HG03558 (cell line): Measurements from ENCODE around the gene ARHGAP1.

Experiments
- ATAC-seq: cut with Tn5 transposase; IDR thresholded peaks from one replicate; pipeline ENCODE4 v1.9.1; 2021; ENCODE audit warnings: moderate number of reproducible peaks; ENCODE audit not compliant: unreplicated experiment; ENCODE audit errors: extremely low read depth

ARHGAP1 gene

DNA sequence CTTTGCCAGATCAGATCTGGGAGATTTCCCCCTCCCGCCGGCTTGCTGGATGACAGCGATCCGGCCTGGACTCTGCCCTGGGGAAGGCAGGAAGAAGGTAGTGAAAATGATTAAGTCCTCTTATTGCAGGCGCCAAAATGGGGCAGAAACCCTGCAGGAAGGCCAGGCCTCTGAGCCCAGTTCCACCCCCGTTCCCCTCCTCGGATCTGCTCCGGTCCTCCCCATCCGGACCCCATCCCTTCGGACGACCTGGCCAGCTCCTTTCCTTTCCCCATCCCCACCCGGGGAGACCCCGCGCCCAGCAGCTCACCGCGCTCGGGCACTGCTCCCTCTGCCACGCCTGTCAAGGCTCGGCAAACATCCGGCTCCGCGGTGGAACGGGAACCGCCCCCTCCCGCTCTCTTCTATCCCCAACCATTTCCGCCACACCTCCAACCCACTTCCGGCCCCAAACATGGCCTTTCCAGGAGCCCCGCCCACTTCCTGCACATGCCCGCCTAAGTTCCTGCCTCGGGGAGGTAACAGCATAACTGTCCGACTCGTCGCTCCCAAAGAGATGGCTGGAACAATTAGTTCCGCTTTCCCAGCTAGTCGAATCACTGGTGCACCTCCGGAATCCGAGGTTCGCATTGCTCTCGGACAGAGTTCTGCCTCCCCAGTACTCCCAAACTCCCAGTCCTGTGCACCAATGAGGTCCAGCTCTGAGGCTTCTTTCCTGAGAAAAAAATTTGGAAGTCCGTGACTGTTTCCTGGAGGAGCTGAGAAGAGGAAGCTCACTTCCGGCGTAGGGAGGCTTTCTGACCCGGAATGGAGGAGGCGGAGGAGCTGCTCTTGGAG, at the start of gene ARHGAP1, which contains the start of gene ZNF408:
ARHGAP1 (minus strand) TSS at position 379 of the 837 bp plus-strand sequence. CDS start 4,512 bp downstream, outside the sequence.
ZNF408 (plus strand) TSS at position 791 of the 837 bp plus-strand sequence; CDS start at position 808, 17 bp downstream.
- ATAC-seq = peak; percentile 76

DNA sequence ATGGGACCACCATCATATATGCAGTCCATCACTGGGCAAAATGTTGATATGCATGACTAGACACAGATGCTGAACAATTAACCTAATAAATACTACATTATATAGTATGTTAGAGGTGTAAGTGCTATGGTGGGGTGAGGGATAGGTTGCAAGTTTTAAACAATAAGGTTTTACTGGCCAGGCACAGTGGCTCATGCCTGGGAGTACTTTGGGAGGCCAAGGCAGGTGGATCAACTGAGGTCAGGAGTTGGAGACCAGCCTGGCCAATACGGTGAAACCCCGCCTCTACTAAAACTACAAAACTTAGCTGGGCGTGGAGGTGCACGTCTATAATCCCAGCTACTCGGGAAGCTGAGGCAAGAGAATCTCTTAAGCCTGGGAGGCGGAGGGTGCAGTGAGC, 46.7 kb upstream of the ARHGAP1 start:
- no peak for ATAC-seq

DNA sequence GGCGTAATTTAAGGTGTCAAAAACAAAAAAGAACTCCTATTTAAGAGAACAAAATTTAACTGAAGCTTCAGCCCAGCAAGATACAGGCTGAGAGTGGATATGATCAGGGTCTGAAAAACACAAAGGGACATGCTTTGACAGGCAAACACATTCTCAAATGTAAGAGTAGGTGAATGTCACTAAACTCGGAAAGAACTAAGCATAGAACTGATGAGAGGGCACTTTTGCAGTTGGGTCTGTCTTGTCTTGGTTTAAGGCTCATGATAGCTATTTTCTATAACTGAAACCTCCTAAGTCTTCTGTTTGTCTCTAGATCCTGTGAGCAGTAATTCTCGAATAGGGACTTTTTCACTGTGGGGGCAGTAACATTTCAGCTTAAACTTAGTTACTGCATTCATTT, 45.6 kb upstream of the ARHGAP1 start:
- ATAC-seq = no peak

DNA sequence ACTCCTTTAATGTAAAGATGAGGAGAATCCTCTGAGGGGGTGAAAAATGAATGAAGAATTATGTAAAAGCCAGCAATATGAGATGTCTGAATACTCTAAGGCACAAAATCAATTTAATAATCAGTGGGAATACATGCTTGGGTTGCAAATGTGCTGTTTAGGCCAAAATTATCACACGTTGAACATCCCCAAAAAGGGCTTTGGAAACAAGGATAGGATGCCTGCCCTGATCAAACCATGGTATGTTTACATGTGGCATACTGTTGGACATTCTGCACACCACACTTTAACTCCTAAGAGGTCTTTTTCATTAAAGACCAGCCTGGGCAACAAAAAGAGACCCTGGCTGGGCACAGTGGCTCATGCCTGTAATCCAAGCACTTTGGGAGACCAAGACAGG, 44.9 kb upstream of the ARHGAP1 start:
- no peak for ATAC-seq

DNA sequence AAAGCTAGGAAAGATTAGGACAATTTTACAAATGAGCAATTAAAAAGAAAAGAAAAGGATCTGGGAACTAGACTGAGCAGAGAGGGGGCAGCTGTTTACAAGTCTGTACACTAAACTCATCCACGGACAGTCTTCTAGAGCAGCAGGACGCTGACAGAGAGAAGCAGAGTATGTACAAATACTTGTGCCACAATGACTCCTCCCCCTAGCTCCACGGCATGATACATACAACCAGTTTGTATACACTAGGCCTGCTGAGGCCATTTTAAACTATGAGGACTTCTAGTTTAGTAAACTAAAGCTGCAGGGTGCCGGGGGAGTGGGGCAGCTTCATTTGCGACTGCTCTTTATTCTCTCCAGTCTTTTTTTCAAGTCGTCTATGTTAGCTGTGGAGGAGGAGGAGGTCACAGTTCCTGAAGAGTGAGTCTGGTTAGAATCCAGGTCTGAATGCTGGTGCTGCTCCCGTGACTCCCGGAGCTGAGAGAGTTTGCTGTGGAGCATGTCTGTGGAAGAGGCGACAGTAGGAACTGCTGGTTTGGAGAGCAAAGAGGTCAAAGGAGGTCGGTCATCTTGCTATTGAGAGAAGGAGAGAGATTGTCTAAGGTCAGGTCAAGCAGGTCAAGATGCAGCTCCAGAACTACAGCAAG, 43.4 kb upstream of the ARHGAP1 start:
- ATAC-seq = no peak

DNA sequence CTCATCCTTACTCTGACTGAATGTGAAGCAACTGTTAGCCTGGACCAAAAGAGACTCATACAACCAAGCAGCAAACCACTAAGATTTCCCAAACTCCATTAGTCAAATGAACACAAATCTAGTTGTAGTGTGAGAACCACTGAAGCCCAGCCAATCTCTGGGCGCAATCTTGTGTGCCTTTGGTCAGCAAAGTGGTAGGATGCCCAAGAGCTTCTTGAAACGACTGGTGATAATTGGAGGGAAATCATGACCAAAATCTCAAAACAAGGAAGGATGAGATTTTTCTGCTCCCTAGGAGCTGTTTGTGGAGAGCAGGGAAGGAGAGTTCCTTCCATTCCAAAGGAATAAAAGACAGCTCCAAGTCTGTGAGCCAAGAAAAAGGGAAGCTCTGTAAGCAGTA, 42.6 kb upstream of the ARHGAP1 start:
- ATAC-seq = no peak

DNA sequence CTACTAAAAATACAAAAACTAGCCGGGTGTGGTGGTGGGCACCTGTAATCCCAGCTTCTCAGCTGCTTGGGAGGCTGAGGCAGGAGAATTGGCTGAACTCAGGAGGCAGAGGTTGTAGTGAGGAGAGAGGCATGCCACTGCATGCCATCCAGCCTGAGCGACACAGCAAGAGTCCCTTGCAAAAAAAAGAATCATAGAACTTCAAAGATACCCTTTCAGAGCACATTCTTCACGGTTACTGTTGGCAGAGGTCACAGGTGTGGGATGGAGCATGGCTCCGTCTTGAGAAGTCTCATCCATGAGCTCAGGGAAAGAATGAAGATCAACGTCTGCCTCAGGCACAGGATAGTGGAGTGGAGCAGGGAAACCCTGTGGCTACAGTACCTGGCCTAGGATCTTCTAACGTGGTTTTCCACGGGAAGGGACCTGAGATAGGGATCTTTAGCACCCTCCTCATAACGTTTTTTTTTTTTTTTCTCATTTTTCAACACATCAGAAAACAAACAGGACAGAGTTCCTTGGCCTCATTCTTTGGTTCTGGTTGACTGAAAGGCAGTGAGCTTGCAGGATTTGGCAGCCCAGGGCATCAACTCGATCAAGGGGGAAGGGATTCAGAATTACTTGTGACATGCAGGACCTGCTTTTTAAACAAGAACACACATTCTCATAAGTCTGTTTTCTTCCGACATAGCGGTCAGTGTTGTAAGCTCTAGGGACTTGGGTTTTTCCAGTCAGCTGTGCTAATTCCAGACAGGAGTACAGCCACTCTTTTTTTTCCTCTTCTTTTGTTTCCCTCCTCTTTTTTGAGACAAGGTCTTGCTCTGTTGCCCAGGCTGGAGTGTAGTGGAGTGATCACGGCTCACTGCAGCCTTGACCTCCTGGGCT, 41.4 kb upstream of the ARHGAP1 start:
- ATAC-seq = no peak

DNA sequence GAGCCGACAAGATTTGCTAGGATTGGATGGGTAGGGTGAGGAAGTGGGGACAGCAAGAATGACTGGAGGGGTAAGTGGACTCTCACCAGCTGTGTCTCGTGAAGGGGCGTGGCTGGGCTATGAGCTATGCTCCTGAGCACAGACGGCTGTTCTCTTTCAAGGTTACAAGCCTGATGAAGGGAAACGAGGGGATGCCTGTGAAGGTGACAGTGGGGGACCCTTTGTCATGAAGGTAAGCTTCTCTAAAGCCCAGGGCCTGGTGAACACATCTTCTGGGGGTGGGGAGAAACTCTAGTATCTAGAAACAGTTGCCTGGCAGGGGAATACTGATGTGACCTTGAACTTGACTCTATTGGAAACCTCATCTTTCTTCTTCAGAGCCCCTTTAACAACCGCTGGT, 38.5 kb upstream of the ARHGAP1 start:
- ATAC-seq = no peak

DNA sequence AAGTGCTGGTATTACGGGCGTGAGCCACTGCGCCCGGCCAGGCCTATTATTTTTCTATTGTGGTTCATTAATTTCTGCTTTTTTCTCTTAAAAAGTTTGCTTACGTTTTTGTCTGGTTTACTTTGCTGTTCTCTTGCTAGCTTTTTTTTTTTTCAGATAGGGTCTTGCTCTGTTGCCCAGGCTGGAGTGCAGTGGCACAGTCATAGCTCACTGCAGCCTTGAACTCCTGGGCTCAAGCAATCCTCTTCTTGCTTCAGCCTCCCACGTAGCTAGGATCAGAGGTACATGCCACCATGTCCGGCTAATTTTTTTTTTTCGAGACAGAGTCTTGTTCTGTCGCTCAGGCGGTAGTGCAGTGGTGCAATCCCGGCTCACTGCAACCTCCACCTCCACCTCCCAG, 37.3 kb upstream of the ARHGAP1 start:
- no peak for ATAC-seq

DNA sequence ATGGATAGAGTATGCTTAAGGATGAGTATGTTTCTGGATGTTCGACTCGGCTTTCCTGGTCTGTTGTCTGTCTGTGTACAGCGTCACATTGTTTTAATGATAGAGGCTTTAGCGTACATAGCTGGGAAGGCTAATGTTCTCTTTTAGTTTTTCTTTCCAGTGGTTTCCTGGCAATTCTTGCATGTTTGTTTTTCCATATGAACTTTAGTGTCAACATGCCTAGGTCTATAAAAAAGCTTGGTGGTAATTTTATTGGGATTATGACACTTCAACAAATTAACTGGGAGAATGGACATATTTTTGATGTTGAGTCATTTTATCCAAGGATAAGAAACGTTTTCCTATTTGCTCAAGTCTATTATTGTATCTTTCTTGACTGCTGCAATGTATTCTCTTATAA, 36.2 kb upstream of the ARHGAP1 start:
- ATAC-seq = no peak

DNA sequence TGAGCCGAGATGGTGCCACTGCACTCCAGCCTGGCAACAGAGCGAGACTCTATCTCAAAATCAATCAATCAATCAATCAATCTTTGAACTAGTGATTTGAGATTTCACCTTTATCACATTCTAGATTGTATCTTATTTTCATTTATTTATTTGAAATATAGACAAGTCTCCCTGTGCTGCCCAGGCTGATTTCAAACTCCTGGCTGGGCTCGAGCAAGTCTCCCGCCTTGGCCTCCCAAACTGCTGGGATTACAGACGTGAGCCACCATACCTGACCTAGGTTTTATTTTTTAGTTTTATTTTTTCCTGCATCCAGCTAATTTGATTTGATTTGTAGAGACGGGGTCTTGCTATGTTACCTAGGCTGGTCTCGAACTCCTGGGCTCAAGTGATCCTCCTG, 35.7 kb upstream of the ARHGAP1 start:
- no peak for ATAC-seq

DNA sequence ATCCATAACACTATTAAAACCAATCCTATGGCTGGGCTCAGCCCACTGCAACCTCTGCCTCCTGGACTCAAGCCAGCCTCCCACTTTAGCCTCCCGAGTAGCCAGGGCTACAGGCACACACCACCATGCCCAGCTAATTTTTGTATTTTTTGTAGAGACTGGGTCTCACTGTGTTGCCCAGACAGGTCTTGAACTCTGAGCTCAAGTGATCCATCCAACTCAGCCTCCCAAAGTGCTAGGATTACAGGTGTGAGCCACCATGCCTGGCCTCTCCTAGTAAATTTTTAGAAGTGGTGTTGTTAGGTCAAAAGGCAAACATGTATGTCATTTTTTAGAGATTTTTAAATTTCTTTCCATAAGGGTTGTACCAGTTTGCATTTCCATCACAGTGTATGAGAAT, 32.8 kb upstream of the ARHGAP1 start:
- ATAC-seq = no peak

DNA sequence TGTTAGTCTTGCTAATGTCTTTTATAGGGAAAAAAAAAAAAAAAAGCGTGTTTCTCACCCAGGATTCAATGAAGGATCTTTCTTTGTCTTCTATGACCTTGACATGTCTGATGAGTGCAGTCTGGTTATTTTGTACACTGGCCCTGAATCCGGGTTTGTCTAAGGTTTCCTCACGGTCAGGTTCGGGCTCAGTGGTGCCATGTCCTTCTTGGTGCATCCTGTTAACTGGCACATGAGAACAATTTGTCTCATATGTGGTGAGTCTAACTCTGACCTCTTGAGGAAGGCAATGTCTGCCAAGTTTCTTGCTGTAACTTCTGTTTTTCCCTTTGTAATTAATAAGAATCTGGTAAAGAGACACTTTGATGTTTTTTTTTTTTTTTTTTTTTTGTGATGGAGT, 31.1 kb upstream of the ARHGAP1 start:
- no peak for ATAC-seq

DNA sequence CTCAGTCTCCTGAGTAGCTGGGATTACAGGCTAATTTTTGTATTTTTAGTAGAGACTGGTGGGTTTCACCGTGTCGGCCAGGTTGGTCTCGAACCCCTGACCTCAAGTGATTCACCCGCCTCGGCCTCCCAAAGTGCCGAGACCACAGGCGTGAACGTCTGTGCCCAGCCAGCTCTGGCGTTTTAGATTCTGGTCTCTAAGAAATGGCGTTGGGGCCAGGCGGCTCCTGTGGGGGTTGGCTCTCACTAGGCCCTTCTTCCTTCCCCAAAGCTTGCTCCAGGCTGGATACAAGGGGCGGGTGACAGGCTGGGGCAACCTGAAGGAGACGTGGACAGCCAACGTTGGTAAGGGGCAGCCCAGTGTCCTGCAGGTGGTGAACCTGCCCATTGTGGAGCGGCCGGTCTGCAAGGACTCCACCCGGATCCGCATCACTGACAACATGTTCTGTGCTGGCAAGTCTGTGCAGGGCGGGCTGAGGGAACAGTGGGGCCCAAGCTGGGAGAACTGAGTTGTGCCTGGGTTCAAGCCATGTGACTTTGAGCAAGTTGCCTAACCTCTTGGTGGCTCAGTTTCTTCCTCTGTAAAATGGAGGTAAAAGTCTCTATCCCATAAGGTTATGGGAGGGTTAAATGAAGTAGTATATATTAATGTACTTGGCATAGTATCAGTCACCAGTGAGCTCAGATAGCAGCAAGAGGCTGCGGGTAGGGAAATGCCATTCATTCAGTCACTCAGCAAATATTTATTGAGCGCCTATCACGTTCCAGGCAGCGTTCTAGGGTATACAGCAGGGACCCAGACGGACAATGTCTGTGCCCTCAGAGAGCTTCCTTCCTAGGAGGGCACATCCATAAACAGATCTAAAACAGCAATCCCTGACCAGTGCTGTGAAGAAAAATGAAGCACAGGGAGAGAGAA, 28.9 kb upstream of the ARHGAP1 start:
- no peak for ATAC-seq

DNA sequence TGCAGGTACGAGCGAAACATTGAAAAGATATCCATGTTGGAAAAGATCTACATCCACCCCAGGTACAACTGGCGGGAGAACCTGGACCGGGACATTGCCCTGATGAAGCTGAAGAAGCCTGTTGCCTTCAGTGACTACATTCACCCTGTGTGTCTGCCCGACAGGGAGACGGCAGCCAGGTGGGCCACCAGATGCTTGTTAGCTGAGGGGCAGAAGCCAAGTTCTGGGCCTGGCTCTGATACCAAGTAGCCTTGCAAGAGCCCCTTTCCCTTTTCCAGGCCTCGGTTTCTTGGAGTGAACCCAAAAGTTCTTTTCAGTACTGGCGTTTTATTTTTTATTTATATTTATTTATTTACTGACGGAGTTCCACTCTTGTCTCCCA, 28.2 kb upstream of the ARHGAP1 start:
- ATAC-seq = no peak

DNA sequence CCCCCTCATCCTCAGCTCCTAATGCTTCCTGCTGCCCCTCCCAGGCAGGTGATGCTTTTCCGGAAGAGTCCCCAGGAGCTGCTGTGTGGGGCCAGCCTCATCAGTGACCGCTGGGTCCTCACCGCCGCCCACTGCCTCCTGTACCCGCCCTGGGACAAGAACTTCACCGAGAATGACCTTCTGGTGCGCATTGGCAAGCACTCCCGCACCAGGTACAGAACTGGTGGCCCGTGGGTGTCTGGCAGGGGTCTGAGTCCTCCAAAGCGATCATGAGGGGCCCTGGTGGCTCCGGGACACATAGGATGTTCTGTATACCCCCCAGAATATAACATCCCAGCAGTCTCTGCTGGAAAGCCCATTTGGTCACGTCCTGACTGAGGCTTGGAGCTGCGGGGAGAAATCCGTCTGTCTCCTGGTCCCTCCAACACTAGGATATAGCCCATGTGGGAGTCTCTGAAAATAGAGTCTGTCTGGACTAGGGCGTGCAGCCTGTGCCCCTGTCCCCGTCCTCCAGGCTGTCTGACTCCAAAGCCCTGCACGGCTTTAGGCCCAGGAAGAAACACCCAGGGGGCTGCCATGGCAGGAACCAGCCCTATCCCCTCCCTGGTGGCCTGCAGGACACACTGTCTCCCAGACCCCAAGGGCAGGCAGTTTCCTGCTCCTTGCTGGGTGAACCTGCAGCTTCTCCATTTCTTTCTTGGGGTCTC, 27.7 kb upstream of the ARHGAP1 start:
- no peak for ATAC-seq

DNA sequence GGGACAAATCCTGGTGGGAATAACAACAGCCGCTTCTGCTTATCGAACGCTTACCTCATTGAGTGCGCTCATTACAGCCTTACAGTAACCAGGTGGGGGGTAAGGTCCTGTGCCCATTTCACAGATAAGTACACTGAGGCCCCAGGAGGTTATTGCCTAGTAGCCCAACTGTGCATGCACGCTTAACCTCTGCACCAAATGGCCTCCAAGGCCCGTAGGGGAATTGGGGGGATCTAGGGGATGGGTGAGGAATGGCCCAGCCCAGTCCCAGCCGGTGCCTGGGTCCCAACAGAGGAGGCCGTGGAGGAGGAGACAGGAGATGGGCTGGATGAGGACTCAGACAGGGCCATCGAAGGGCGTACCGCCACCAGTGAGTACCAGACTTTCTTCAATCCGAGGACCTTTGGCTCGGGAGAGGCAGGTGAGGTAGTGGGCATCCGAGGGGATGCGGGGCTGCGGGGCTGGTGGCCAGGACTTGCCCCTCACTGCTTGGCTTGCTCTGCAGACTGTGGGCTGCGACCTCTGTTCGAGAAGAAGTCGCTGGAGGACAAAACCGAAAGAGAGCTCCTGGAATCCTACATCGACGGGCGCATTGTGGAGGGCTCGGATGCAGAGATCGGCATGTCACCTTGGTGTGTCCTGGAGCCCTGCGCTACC, 25.9 kb upstream of the ARHGAP1 start:
- ATAC-seq = no peak

DNA sequence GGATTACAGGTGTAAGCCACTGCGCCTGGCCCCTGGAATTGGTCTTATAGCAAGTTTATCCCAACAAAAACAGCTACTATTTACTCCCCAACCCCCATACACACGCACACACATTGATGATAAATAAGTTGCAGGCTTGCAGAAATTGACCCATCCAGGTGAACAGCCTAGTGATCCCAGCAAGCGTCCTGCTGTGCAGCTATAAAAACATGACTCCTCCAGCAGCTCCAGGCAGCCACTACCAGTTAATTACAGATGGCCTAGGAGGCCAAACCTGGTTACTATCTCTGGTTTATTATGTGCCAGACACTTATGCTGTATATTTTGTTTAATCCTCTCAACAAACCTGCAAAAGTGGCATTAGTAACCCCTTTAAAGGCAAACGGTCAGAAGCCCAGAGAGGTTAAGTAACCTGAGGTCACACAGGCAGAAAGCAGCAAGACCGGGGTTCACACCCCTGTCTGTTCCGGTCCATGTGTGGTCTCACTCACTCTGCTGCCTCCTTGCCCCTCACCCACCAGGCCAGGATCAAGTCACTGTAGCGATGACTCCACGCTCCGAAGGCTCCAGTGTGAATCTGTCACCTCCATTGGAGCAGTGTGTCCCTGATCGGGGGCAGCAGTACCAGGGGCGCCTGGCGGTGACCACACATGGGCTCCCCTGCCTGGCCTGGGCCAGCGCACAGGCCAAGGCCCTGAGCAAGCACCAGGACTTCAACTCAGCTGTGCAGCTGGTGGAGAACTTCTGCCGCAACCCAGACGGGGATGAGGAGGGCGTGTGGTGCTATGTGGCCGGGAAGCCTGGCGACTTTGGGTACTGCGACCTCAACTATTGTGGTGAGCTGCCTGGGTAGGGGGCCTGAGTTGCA, 25.2 kb upstream of the ARHGAP1 start:
- no peak for ATAC-seq
